ENCODE results near the gene TBC1D9. TPM values are rescaled to one million over a fixed set of nuclear protein-coding genes. Genes with fewer than 3 reads are reported as not detected.

The TBC1D9 gene
- total RNA-seq, 1 donor from 2014 or later = 34.1 TPM

- no peak for DNase-seq (ENCODE audit: extremely low spot score, unreplicated experiment)
- no peak for TF ChIP-seq CTCF (conservative IDR thresholded peaks at IDR 0.05)
- H3K4me3 Mint-ChIP-seq = no peak overlapping the region
- H3K36me3 Mint-ChIP-seq = peaks cover 11% of the 10 kb centered on the region
- H3K27ac Mint-ChIP-seq = no peak overlapping the region
- H3K27me3 Mint-ChIP-seq = no peaks in the 10 kb centered on the region
- H3K4me1 Mint-ChIP-seq (ENCODE audit: unreplicated experiment) = no peaks in the 10 kb centered on the region
- no peaks in the 10 kb centered on the region for H3K9me3 Mint-ChIP-seq
These were observed 133.7 kb downstream of the TBC1D9 start for GRCh38 chr4:140622333-140622958.

- H3K27me3 Mint-ChIP-seq = no peaks in the 10 kb centered on the region
These were observed 135.0 kb downstream of the TBC1D9 start for GRCh38 chr4:140621161-140621560.

GRCh38 chr4:140617499-140618248, 138.5 kb downstream of the TBC1D9 start:
- Mint-ChIP-seq H3K36me3 (peaks cover 3% of the 10 kb centered on the region), H3K27ac (no peak overlapping the region), H3K27me3 (no peaks in the 10 kb centered on the region), H3K9me3 (no peaks in the 10 kb centered on the region), H3K4me3 (no peak overlapping the region), H3K4me1 (ENCODE audit: unreplicated experiment) (no peaks in the 10 kb centered on the region)
- no peak for TF ChIP-seq CTCF (conservative IDR thresholded peaks at IDR 0.05)
- DNase-seq (ENCODE audit: extremely low spot score, unreplicated experiment) = no peak

More at GRCh38 chr4:140621161-140621560, 135.0 kb downstream of the TBC1D9 start:
- Mint-ChIP-seq H3K9me3 (no peaks in the 10 kb centered on the region), H3K4me1 (ENCODE audit: unreplicated experiment) (no peaks in the 10 kb centered on the region), H3K4me3 (no peak overlapping the region), H3K36me3 (peaks cover 11% of the 10 kb centered on the region), H3K27ac (no peak overlapping the region)
- TF ChIP-seq CTCF (conservative IDR thresholded peaks at IDR 0.05) = no peak
- DNase-seq (ENCODE audit: extremely low spot score, unreplicated experiment) = no peak

- H3K36me3 Mint-ChIP-seq = peaks cover 3% of the 10 kb centered on the region
- no peak overlapping the region for H3K27ac Mint-ChIP-seq
- no peak for TF ChIP-seq CTCF (conservative IDR thresholded peaks at IDR 0.05)
- H3K27me3 Mint-ChIP-seq = no peaks in the 10 kb centered on the region
- H3K4me1 Mint-ChIP-seq (ENCODE audit: unreplicated experiment) = no peaks in the 10 kb centered on the region
- H3K9me3 Mint-ChIP-seq = no peaks in the 10 kb centered on the region
- no peak for DNase-seq (ENCODE audit: extremely low spot score, unreplicated experiment)
- H3K4me3 Mint-ChIP-seq = no peak overlapping the region
These were observed 140.7 kb downstream of the TBC1D9 start for GRCh38 chr4:140615451-140615850.

- Mint-ChIP-seq H3K9me3 (no peaks in the 10 kb centered on the region), H3K36me3 (no peaks in the 10 kb centered on the region), H3K4me1 (ENCODE audit: unreplicated experiment) (peaks cover 7% of the 10 kb centered on the region), H3K27ac (no peak overlapping the region), H3K27me3 (no peaks in the 10 kb centered on the region), H3K4me3 (no peak overlapping the region)
- TF ChIP-seq CTCF (conservative IDR thresholded peaks at IDR 0.05) = no peak
- no peak for DNase-seq (ENCODE audit: extremely low spot score, unreplicated experiment)
These were observed 143.8 kb downstream of the TBC1D9 start for GRCh38 chr4:140612357-140612756.
